ENCODE data around the gene DDB1. TPM values are rescaled to one million over a fixed set of nuclear protein-coding genes. Genes with fewer than 3 reads are reported as not detected.

DDB1 gene
- polyA plus RNA-seq, 4 donors = 160 to 225 (median 204) TPM

Other genes starting within 250 kb of the DDB1 start
- under 1 TPM; 0.06 to 0.42 (median 0.08) TPM for gene CD5, start 230.6 kb downstream of the DDB1 start, polyA plus RNA-seq (ENCODE audit: insufficient read length in 4 of 4)
- gene VPS37C, start 171.7 kb downstream of the DDB1 start, polyA plus RNA-seq (ENCODE audit: insufficient read length in 4 of 4) = 10 to 100 TPM; 14.1 to 22.8 (median 17.1) TPM
- gene PGA3, start 129.6 kb downstream of the DDB1 start, polyA plus RNA-seq (ENCODE audit: insufficient read length in 4 of 4) = 1 to 10 TPM in 1 of 4 donors, under 1 TPM in 2, not detected in 1; 0.29 to 1.3 (median 0.32) TPM
- gene PGA4, start 110.8 kb downstream of the DDB1 start, polyA plus RNA-seq (ENCODE audit: insufficient read length in 4 of 4) = 1 to 10 TPM in 1 of 4 donors, under 1 TPM in 2, not detected in 1; 0.86 to 1.9 (median 0.90) TPM
- gene PGA5, start 91.9 kb downstream of the DDB1 start, polyA plus RNA-seq (ENCODE audit: insufficient read length in 4 of 4) = 1 to 10 TPM in 1 of 4 donors, under 1 TPM in 3; 0.11 to 1.0 (median 0.32) TPM
- 1 to 10 TPM; 1.5 to 4.1 (median 2.9) TPM for gene VWCE, start 37.8 kb downstream of the DDB1 start, polyA plus RNA-seq (ENCODE audit: insufficient read length in 4 of 4)
- 10 to 100 TPM; 28.0 to 63.9 (median 48.7) TPM for gene TKFC, start 123 bp upstream of the DDB1 start, polyA plus RNA-seq (ENCODE audit: insufficient read length in 4 of 4)
- gene CYB561A3, start 28.8 kb upstream of the DDB1 start, polyA plus RNA-seq (ENCODE audit: insufficient read length in 4 of 4) = 10 to 100 TPM; 26.6 to 32.9 (median 28.6) TPM
- gene TMEM138, start 29.3 kb upstream of the DDB1 start, polyA plus RNA-seq (ENCODE audit: insufficient read length in 4 of 4) = 10 to 100 TPM; 39.4 to 50.7 (median 46.1) TPM
- 10 to 100 TPM; 32.9 to 36.3 (median 35.3) TPM for gene TMEM216, start 59.5 kb upstream of the DDB1 start, polyA plus RNA-seq (ENCODE audit: insufficient read length in 4 of 4)
- gene CPSF7, start 96.9 kb upstream of the DDB1 start, polyA plus RNA-seq (ENCODE audit: insufficient read length in 4 of 4) = 100 to 1,000 TPM; 101 to 119 (median 104) TPM
- gene SDHAF2, start 97.0 kb upstream of the DDB1 start, polyA plus RNA-seq (ENCODE audit: insufficient read length in 4 of 4) = 10 to 100 TPM; 44.6 to 60.7 (median 45.9) TPM
- 1 to 10 TPM; 1.2 to 3.0 (median 1.5) TPM for gene LRRC10B, start 175.6 kb upstream of the DDB1 start, polyA plus RNA-seq (ENCODE audit: insufficient read length in 4 of 4)
- 1 to 10 TPM; 1.2 to 7.3 (median 5.7) TPM for gene SYT7, start 248.0 kb upstream of the DDB1 start, polyA plus RNA-seq (ENCODE audit: insufficient read length in 4 of 4)

Data from left renal pelvis (tissue), 4 donors.